ENCODE measurements around the gene PITRM1.

Gene PITRM1

GRCh38 chr10:3213758-3214515, 41.4 kb upstream of the PITRM1 start:
- Histone ChIP-seq H3K23ac (ENCODE audit: low read depth, low read length, poor library complexity) (no peak overlapping the region), H2AK5ac (ENCODE audit: low read depth, low read length) (peak overlapping the region; percentile 26), H2BK12ac (ENCODE audit: low read length) (no peak overlapping the region), H4K8ac (ENCODE audit: low read depth, low read length) (no peak overlapping the region), H3K18ac (ENCODE audit: low read length) (no peak overlapping the region), H3K9me3 (replicated peaks in 1 of 2; ENCODE audit: control insufficient read depth in 2 of 2, insufficient read depth in 1 of 2, low read depth in 1 of 2, low read length in 2 of 2) (no peaks in the 10 kb centered on the region), H2AFZ (ENCODE audit: low read length) (peak overlapping the region; percentile 68), H3K4me3 (ENCODE audit: low read length in 2 of 2) (no peak overlapping the region), H3K4me2 (ENCODE audit: insufficient read depth, low read length, poor library complexity, severe bottlenecking) (no peak overlapping the region), H2BK15ac (ENCODE audit: low read length) (no peak overlapping the region), H3K14ac (ENCODE audit: low read length) (no peak overlapping the region), H3K79me1 (ENCODE audit: low read depth, low read length) (peaks cover 2% of the 10 kb centered on the region), H3K4me1 (ENCODE audit: control insufficient read depth in 2 of 2, insufficient read depth in 1 of 2, low read depth in 1 of 2, low read length in 2 of 2) (peaks cover 0 to 19% of the 10 kb centered on the region in 2 donors), H3K4ac (ENCODE audit: low read length) (no peak overlapping the region), H2BK5ac (ENCODE audit: low read length) (no peak overlapping the region), H3K36me3 (replicated peaks in 1 of 2; ENCODE audit: control insufficient read depth in 2 of 2, insufficient read depth in 2 of 2, low read length in 2 of 2) (no peaks in the 10 kb centered on the region), H4K91ac (ENCODE audit: low read depth, low read length, poor library complexity) (no peak overlapping the region), H3K27me3 (ENCODE audit: control insufficient read depth in 3 of 3, insufficient read depth in 3 of 3, low read depth in 1 of 3, low read length in 3 of 3) (no peaks in the 10 kb centered on the region), H3K27ac (replicated peaks; ENCODE audit: low read length) (no peak overlapping the region), H2BK120ac (ENCODE audit: low read depth, low read length) (no peak overlapping the region), H3K9ac (ENCODE audit: low read depth, low read length, poor library complexity) (no peak overlapping the region)
- no peak for DNase-seq (ENCODE audit: low spot score)
- WGBS, 2 donors (ENCODE audit: extremely low coverage in 2 of 2, insufficient read length in 2 of 2, insufficient replicate concordance in 1 of 2) = no CpG with 5 or more reads among the region's 20 CpGs

GRCh38 chr10:3213208-3213607, 40.6 kb upstream of the PITRM1 start:
- H3K79me1 ChIP-seq (ENCODE audit: low read depth, low read length) = peaks cover 2% of the 10 kb centered on the region
- no peak overlapping the region for H3K4me3 ChIP-seq (ENCODE audit: low read length in 2 of 2)
- no peak overlapping the region for H3K4ac ChIP-seq (ENCODE audit: low read length)
- no peak overlapping the region for H3K23ac ChIP-seq (ENCODE audit: low read depth, low read length, poor library complexity)
- no peak overlapping the region for H4K91ac ChIP-seq (ENCODE audit: low read depth, low read length, poor library complexity)
- H2BK120ac ChIP-seq (ENCODE audit: low read depth, low read length) = no peak overlapping the region
- H3K18ac ChIP-seq (ENCODE audit: low read length) = peak overlapping the region; percentile 44
- H3K4me1 ChIP-seq (ENCODE audit: control insufficient read depth in 2 of 2, insufficient read depth in 1 of 2, low read depth in 1 of 2, low read length in 2 of 2) = peaks cover 0 to 19% of the 10 kb centered on the region in 2 donors
- H3K9ac ChIP-seq (ENCODE audit: low read depth, low read length, poor library complexity) = no peak overlapping the region
- no peaks in the 10 kb centered on the region for H3K9me3 ChIP-seq (replicated peaks in 1 of 2; ENCODE audit: control insufficient read depth in 2 of 2, insufficient read depth in 1 of 2, low read depth in 1 of 2, low read length in 2 of 2)
- H2BK12ac ChIP-seq (ENCODE audit: low read length) = no peak overlapping the region
- H2AK5ac ChIP-seq (ENCODE audit: low read depth, low read length) = no peak overlapping the region
- H2BK5ac ChIP-seq (ENCODE audit: low read length) = no peak overlapping the region
- no peak overlapping the region for H3K27ac ChIP-seq (replicated peaks; ENCODE audit: low read length)
- DNase-seq (ENCODE audit: low spot score) = no peak
- peak overlapping the region; percentile 32 for H3K14ac ChIP-seq (ENCODE audit: low read length)
- H3K27me3 ChIP-seq (ENCODE audit: control insufficient read depth in 3 of 3, insufficient read depth in 3 of 3, low read depth in 1 of 3, low read length in 3 of 3) = no peaks in the 10 kb centered on the region
- no peaks in the 10 kb centered on the region for H3K36me3 ChIP-seq (replicated peaks in 1 of 2; ENCODE audit: control insufficient read depth in 2 of 2, insufficient read depth in 2 of 2, low read length in 2 of 2)
- no peak overlapping the region for H4K8ac ChIP-seq (ENCODE audit: low read depth, low read length)
- no peak overlapping the region for H2AFZ ChIP-seq (ENCODE audit: low read length)
- no CpG with 5 or more reads among the region's 10 CpGs for WGBS, 2 donors (ENCODE audit: extremely low coverage in 2 of 2, insufficient read length in 2 of 2, insufficient replicate concordance in 1 of 2)
- H2BK15ac ChIP-seq (ENCODE audit: low read length) = no peak overlapping the region
- H3K4me2 ChIP-seq (ENCODE audit: insufficient read depth, low read length, poor library complexity, severe bottlenecking) = no peak overlapping the region

- Histone ChIP-seq H2BK12ac (ENCODE audit: low read length) (no peak overlapping the region), H3K23ac (ENCODE audit: low read depth, low read length, poor library complexity) (no peak overlapping the region), H3K27me3 (ENCODE audit: control insufficient read depth in 3 of 3, insufficient read depth in 3 of 3, low read depth in 1 of 3, low read length in 3 of 3) (peaks cover 0 to 4% (median 0%) of the 10 kb centered on the region in 3 experiments), H3K4me1 (ENCODE audit: control insufficient read depth in 2 of 2, insufficient read depth in 1 of 2, low read depth in 1 of 2, low read length in 2 of 2) (peaks cover 2 to 16% of the 10 kb centered on the region in 2 donors), H3K9ac (ENCODE audit: low read depth, low read length, poor library complexity) (no peak overlapping the region), H4K91ac (ENCODE audit: low read depth, low read length, poor library complexity) (no peak overlapping the region), H3K4me2 (ENCODE audit: insufficient read depth, low read length, poor library complexity, severe bottlenecking) (no peak overlapping the region), H2BK15ac (ENCODE audit: low read length) (no peak overlapping the region), H4K8ac (ENCODE audit: low read depth, low read length) (no peak overlapping the region), H3K4me3 (ENCODE audit: low read length in 2 of 2) (no peak overlapping the region), H3K14ac (ENCODE audit: low read length) (no peak overlapping the region), H3K27ac (replicated peaks; ENCODE audit: low read length) (no peak overlapping the region), H2BK5ac (ENCODE audit: low read length) (no peak overlapping the region), H3K4ac (ENCODE audit: low read length) (no peak overlapping the region), H3K36me3 (replicated peaks in 1 of 2; ENCODE audit: control insufficient read depth in 2 of 2, insufficient read depth in 2 of 2, low read length in 2 of 2) (no peaks in the 10 kb centered on the region), H2BK120ac (ENCODE audit: low read depth, low read length) (no peak overlapping the region), H3K79me1 (ENCODE audit: low read depth, low read length) (peaks cover 2% of the 10 kb centered on the region), H2AK5ac (ENCODE audit: low read depth, low read length) (no peak overlapping the region), H2AFZ (ENCODE audit: low read length) (no peak overlapping the region), H3K9me3 (replicated peaks in 1 of 2; ENCODE audit: control insufficient read depth in 2 of 2, insufficient read depth in 1 of 2, low read depth in 1 of 2, low read length in 2 of 2) (no peaks in the 10 kb centered on the region), H3K18ac (ENCODE audit: low read length) (no peak overlapping the region)
- DNase-seq (ENCODE audit: low spot score) = no peak
- no CpG with 5 or more reads among the region's 10 CpGs for WGBS, 2 donors (ENCODE audit: extremely low coverage in 2 of 2, insufficient read length in 2 of 2, insufficient replicate concordance in 1 of 2)
Measured at GRCh38 chr10:3210251-3210877, 37.8 kb upstream of the PITRM1 start.

All from neuronal stem cell (in vitro differentiated cells).